Liver (tissue), 3 donors: ENCODE results near the gene OTX2.

Source experiments
- ATF3 ChIP-seq: IDR thresholded peaks from 2 replicates; pipeline ENCODE4 v1.6.1; 2016; ENCODE audit warnings: antibody characterized with exemption
- EGR1 ChIP-seq, 2 donors: IDR thresholded peaks; 2 replicates each; pipeline ENCODE4 v1.6.1; 2016 to 2018; ENCODE audit warnings: antibody characterized with exemption in 2 of 2, low read depth in 2 of 2
- FOXA1 ChIP-seq: IDR thresholded peaks from 2 replicates; pipeline ENCODE4 v1.6.1; 2016; ENCODE audit warnings: antibody characterized with exemption
- GABPA ChIP-seq, 2 donors: IDR thresholded peaks in 1 of 2; conservative IDR thresholded peaks in 1 of 2; 2 replicates each; pipeline ENCODE4 v1.6.1; 2016; ENCODE audit warnings: antibody characterized with exemption in 2 of 2, mild to moderate bottlenecking in 1 of 2, moderate library complexity in 1 of 2
- HNF4A ChIP-seq, 2 donors: conservative IDR thresholded peaks; 2 replicates each; pipeline ENCODE4 v1.6.1; 2016; ENCODE audit warnings: antibody characterized with exemption in 2 of 2, mild to moderate bottlenecking in 2 of 2
- RAD21 ChIP-seq, 2 donors: IDR thresholded peaks; 2 replicates each; pipeline ENCODE4 v1.6.1; 2016; ENCODE audit warnings: antibody characterized with exemption in 2 of 2, mild to moderate bottlenecking in 2 of 2
- TAF1 ChIP-seq: conservative IDR thresholded peaks from 2 replicates; pipeline ENCODE4 v1.6.1; 2016; ENCODE audit warnings: antibody characterized with exemption, mild to moderate bottlenecking
- YY1 ChIP-seq: IDR thresholded peaks from 2 replicates; pipeline ENCODE4 v1.6.1; 2016; ENCODE audit warnings: antibody characterized with exemption, mild to moderate bottlenecking
- ZBTB33 ChIP-seq: IDR thresholded peaks from 2 replicates; pipeline ENCODE4 v1.6.1; 2016; ENCODE audit warnings: antibody characterized with exemption
- TF ChIP-seq, protein P1 (sequence below): fragments of 150-350 bp; IDR thresholded peaks from 2 replicates; pipeline ENCODE4 v1.5.1; 2017; ENCODE audit warnings: improper control_type of control experiment, low read depth, low read length; ENCODE audit not compliant: missing input control
- donor health status: healthy.
- donor health status: healthy.

- TF ChIP-seq, protein P1, sequence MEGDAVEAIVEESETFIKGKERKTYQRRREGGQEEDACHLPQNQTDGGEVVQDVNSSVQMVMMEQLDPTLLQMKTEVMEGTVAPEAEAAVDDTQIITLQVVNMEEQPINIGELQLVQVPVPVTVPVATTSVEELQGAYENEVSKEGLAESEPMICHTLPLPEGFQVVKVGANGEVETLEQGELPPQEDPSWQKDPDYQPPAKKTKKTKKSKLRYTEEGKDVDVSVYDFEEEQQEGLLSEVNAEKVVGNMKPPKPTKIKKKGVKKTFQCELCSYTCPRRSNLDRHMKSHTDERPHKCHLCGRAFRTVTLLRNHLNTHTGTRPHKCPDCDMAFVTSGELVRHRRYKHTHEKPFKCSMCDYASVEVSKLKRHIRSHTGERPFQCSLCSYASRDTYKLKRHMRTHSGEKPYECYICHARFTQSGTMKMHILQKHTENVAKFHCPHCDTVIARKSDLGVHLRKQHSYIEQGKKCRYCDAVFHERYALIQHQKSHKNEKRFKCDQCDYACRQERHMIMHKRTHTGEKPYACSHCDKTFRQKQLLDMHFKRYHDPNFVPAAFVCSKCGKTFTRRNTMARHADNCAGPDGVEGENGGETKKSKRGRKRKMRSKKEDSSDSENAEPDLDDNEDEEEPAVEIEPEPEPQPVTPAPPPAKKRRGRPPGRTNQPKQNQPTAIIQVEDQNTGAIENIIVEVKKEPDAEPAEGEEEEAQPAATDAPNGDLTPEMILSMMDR = no peak
- TF ChIP-seq EGR1 (IDR thresholded peaks at IDR 0.05; ENCODE audit: low read depth in 2 of 2) (no peak), YY1 (no peak), RAD21 (IDR thresholded peaks at IDR 0.05) (no peak), FOXA1 (no peak), TAF1 (no peak), GABPA (IDR thresholded peaks at IDR 0.05 in 1 of 2, conservative IDR thresholded peaks at IDR 0.05 in 1 of 2) (no peak), ATF3 (no peak), HNF4A (conservative IDR thresholded peaks at IDR 0.05) (no peak), ZBTB33 (no peak)
Observed at GRCh38 chr14:56812364-56813141, 2.3 kb upstream of the OTX2 start.
